ENCODE results near the gene HMMR. TPM values are rescaled to one million over a fixed set of nuclear protein-coding genes. Genes with fewer than 3 reads are reported as not detected.

HMMR gene
- total and polyA plus RNA-seq, 9 of the 15 experiments (the other 6 are each of a cell fraction or from before 2014, with no cell fraction given), result 74.9 to 133 (median 90.8) TPM

DNA sequence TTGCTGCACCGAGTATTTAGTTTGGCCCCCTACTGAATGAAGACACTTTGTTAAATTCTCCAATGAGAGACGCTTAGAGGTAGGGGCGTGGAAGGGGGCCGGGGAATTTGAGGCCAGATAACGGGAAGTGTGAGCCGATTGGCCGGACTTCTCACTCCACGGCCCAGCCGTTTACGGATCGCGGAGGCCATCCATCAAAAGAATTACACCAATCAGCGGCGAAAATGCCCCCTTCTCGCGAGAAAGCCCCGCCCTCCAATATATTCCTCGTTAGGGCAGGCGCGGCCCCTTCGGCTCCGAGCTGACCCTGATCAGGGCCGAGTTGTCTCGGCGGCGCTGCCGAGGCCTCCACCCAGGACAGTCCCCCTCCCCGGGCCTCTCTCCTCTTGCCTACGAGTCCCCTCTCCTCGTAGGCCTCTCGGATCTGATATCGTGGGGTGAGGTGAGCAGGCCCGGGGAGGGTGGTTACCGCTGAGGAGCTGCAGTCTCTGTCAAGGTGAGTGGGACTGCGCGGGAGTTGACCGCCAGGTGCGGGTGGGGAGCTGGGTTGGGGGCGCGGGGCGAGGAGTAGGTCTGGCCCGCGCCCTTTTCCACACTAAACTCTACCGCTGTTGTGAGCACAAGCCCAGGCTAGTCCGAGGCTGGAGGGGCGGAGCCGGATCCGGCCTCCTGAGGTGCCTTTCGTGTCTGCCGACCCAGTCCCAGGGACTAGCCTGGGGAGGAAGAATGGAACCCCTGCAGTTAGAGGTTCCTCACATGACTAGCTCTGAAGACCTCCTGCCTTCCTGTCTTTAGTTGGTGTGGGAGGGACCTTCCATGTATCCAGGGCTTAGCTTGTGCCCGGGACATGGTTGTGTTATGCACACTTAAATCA lies 22.9 kb upstream of the HMMR start, which contains the start of gene CCNG1 (continued):
- TF ChIP-seq, protein P1, sequence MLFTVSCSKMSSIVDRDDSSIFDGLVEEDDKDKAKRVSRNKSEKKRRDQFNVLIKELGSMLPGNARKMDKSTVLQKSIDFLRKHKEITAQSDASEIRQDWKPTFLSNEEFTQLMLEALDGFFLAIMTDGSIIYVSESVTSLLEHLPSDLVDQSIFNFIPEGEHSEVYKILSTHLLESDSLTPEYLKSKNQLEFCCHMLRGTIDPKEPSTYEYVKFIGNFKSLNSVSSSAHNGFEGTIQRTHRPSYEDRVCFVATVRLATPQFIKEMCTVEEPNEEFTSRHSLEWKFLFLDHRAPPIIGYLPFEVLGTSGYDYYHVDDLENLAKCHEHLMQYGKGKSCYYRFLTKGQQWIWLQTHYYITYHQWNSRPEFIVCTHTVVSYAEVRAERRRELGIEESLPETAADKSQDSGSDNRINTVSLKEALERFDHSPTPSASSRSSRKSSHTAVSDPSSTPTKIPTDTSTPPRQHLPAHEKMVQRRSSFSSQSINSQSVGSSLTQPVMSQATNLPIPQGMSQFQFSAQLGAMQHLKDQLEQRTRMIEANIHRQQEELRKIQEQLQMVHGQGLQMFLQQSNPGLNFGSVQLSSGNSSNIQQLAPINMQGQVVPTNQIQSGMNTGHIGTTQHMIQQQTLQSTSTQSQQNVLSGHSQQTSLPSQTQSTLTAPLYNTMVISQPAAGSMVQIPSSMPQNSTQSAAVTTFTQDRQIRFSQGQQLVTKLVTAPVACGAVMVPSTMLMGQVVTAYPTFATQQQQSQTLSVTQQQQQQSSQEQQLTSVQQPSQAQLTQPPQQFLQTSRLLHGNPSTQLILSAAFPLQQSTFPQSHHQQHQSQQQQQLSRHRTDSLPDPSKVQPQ (CRISPR knock-in tag; IDR thresholded peaks at IDR 0.05; ENCODE audit: borderline replicate concordance), result no peak
- no peak for TF ChIP-seq MYNN (IDR thresholded peaks at IDR 0.05)
- no peak for TF ChIP-seq MYNN (CRISPR knock-in tag; IDR thresholded peaks at IDR 0.05)
- no peak for TF ChIP-seq BCOR (IDR thresholded peaks at IDR 0.05)
- no peak for TF ChIP-seq PRPF4 (IDR thresholded peaks at IDR 0.05; ENCODE audit: insufficient read depth, low read depth, low read length, poor library complexity, severe bottlenecking)
- no peak for TF ChIP-seq CBFB (CRISPR knock-in tag; IDR thresholded peaks at IDR 0.05)
- TF ChIP-seq ZNF184 (CRISPR knock-in tag; IDR thresholded peaks at IDR 0.05), result no peak
- TF ChIP-seq MED1 (CRISPR knock-in tag; IDR thresholded peaks at IDR 0.05; ENCODE audit: borderline replicate concordance), result no peak
- no peak for TF ChIP-seq EHMT2 (IDR thresholded peaks at IDR 0.05)
- TF ChIP-seq, protein P2, sequence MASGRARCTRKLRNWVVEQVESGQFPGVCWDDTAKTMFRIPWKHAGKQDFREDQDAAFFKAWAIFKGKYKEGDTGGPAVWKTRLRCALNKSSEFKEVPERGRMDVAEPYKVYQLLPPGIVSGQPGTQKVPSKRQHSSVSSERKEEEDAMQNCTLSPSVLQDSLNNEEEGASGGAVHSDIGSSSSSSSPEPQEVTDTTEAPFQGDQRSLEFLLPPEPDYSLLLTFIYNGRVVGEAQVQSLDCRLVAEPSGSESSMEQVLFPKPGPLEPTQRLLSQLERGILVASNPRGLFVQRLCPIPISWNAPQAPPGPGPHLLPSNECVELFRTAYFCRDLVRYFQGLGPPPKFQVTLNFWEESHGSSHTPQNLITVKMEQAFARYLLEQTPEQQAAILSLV (tag; IDR thresholded peaks at IDR 0.05), result no peak
- TF ChIP-seq ZNF408 (CRISPR knock-in tag; IDR thresholded peaks at IDR 0.05; ENCODE audit: low read depth), result no peak
- TF ChIP-seq, protein P3, sequence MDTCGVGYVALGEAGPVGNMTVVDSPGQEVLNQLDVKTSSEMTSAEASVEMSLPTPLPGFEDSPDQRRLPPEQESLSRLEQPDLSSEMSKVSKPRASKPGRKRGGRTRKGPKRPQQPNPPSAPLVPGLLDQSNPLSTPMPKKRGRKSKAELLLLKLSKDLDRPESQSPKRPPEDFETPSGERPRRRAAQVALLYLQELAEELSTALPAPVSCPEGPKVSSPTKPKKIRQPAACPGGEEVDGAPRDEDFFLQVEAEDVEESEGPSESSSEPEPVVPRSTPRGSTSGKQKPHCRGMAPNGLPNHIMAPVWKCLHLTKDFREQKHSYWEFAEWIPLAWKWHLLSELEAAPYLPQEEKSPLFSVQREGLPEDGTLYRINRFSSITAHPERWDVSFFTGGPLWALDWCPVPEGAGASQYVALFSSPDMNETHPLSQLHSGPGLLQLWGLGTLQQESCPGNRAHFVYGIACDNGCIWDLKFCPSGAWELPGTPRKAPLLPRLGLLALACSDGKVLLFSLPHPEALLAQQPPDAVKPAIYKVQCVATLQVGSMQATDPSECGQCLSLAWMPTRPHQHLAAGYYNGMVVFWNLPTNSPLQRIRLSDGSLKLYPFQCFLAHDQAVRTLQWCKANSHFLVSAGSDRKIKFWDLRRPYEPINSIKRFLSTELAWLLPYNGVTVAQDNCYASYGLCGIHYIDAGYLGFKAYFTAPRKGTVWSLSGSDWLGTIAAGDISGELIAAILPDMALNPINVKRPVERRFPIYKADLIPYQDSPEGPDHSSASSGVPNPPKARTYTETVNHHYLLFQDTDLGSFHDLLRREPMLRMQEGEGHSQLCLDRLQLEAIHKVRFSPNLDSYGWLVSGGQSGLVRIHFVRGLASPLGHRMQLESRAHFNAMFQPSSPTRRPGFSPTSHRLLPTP (IDR thresholded peaks at IDR 0.05; ENCODE audit: borderline replicate concordance, extremely low read depth, insufficient read length), result no peak
- TF ChIP-seq, protein P4, sequence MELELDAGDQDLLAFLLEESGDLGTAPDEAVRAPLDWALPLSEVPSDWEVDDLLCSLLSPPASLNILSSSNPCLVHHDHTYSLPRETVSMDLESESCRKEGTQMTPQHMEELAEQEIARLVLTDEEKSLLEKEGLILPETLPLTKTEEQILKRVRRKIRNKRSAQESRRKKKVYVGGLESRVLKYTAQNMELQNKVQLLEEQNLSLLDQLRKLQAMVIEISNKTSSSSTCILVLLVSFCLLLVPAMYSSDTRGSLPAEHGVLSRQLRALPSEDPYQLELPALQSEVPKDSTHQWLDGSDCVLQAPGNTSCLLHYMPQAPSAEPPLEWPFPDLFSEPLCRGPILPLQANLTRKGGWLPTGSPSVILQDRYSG (tag; conservative IDR thresholded peaks at IDR 0.05; ENCODE audit: low read depth), result no peak
- TF ChIP-seq, protein P5, sequence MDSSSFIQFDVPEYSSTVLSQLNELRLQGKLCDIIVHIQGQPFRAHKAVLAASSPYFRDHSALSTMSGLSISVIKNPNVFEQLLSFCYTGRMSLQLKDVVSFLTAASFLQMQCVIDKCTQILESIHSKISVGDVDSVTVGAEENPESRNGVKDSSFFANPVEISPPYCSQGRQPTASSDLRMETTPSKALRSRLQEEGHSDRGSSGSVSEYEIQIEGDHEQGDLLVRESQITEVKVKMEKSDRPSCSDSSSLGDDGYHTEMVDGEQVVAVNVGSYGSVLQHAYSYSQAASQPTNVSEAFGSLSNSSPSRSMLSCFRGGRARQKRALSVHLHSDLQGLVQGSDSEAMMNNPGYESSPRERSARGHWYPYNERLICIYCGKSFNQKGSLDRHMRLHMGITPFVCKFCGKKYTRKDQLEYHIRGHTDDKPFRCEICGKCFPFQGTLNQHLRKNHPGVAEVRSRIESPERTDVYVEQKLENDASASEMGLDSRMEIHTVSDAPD (CRISPR knock-in tag; IDR thresholded peaks at IDR 0.05), result no peak
- TF ChIP-seq, protein P6, sequence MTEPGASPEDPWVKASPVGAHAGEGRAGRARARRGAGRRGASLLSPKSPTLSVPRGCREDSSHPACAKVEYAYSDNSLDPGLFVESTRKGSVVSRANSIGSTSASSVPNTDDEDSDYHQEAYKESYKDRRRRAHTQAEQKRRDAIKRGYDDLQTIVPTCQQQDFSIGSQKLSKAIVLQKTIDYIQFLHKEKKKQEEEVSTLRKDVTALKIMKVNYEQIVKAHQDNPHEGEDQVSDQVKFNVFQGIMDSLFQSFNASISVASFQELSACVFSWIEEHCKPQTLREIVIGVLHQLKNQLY (CRISPR knock-in tag; conservative IDR thresholded peaks at IDR 0.05), result no peak
- no peak; the same call in 1 of the 2 replicates for TF ChIP-seq GABPB1 (CRISPR knock-in tag; IDR thresholded peaks at IDR 0.05)
- no peak for TF ChIP-seq ZC3H11A (IDR thresholded peaks at IDR 0.05; ENCODE audit: low read depth, low read length)

Measured in K562 (cell line).